RWPE1 (cell line): ENCODE results near the gene MED26.

Source experiments
- CTCF ChIA-PET: fragments of 350-600 bp; sonication (Branson Sonifier 250); formaldehyde crosslinking; extraction: SDS; loops from one replicate; lab custom pipeline; 2021; lab: Yijun Ruan, JAX
- POLR2A ChIA-PET: fragments of 400-600 bp; formaldehyde crosslinking; extraction: SDS; loops from one replicate; lab custom pipeline; 2020; ENCODE audit warnings: antibody characterized with exemption; ENCODE audit not compliant: low non-redundant PET; lab: Yijun Ruan, JAX
- DNase-seq: peaks from one replicate; pipeline ENCODE4 v3.0.0; 2012; ENCODE audit warnings: low spot score
- H3K27ac ChIP-seq: fragments of 450-650 bp; 2 replicates; pipeline ENCODE4 v1.5.1; 2017
- TF ChIP-seq, protein P1 (sequence below): fragments of 450-650 bp; conservative IDR thresholded peaks from 2 replicates; pipeline ENCODE4 v1.5.1; 2017; ENCODE audit warnings: low read depth, mild to moderate bottlenecking

Gene MED26

DNA sequence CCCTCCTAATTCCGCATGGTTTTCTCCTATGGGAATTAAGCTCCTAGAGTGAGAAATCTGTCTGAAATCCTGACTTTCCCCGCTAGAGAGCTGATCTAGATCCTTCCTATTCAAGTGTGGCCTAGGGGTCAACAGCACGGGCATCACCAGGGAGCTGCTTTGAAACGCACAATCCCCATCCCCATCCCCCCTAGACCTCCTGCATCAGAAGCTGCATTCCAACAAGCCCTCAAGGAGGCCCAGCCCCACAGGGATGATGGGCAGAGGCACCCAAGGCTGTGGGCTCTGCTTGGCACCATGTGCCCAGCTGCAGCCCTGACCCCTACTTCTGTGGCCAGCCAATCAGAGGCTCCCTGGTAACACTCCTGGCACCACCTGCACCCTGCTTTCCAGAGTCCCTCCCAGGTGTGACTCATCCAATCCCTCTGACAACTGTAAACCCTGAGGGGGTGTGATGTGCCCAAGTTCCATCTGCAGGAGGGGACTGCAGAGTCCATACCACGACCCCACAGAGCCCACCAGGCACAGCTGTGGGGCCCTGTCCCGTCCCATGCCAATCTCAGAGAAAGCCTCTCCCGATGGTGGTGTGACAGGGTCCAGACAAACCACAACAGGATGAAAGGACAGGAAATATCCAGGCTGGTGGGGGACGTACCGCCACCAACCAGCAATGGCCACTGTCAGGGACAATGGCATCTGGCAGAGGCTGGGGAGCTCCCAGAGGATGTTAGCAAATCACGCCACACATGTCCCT, 36.0 kb downstream of the MED26 start:
- ChIA-PET POLR2A (no interaction called here), CTCF (no interaction called here)
- H3K27ac ChIP-seq = peak overlapping the region; percentile 30
- DNase-seq = peak; percentile 58
- TF ChIP-seq, protein P1, sequence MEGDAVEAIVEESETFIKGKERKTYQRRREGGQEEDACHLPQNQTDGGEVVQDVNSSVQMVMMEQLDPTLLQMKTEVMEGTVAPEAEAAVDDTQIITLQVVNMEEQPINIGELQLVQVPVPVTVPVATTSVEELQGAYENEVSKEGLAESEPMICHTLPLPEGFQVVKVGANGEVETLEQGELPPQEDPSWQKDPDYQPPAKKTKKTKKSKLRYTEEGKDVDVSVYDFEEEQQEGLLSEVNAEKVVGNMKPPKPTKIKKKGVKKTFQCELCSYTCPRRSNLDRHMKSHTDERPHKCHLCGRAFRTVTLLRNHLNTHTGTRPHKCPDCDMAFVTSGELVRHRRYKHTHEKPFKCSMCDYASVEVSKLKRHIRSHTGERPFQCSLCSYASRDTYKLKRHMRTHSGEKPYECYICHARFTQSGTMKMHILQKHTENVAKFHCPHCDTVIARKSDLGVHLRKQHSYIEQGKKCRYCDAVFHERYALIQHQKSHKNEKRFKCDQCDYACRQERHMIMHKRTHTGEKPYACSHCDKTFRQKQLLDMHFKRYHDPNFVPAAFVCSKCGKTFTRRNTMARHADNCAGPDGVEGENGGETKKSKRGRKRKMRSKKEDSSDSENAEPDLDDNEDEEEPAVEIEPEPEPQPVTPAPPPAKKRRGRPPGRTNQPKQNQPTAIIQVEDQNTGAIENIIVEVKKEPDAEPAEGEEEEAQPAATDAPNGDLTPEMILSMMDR = no peak

DNA sequence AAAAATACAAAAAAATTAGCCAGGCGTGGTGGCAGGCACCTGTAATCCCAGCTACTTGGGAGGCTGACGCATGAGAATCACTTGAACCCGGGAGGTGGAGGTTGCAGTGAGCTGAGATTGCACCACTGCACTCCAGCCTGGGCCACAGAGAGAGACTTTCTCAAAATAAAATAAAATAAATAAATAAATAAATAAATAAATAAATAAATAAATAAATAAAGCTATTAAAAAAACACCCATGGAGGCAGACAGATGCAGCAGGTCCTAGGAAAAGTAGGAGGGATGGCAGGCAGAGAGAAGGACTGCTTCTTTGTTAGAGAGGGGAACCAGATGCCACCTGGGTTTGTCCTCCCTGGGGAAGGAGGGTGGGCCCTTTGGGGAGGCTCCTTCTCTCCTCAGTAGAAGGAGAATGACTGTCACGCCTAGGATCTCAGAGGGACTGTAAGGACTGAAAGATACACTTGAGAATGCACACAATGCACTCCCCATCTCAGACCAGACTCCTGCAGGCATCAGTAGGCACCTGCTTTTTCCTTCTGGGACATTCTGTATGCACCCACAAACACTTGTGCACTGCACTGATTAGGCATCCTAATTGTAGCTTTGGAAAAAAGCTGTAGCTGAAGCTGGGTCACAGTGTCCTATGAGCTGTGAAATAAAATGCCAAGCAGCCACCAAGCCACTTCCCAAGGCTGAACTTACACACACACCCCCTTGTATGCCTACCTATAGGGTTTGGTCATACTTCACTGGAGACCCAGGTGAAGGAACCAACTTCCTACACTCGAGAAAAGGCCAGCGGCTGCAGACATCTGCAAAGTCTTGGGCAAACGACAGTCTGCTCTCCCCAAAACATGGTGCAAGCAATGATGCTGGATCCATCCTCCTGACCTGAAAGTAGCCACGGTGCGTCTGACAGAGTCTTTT, 36.9 kb downstream of the MED26 start:
- TF ChIP-seq, protein P1 = no peak
- ChIA-PET CTCF (no interaction called here), POLR2A (no interaction called here)
- peak overlapping the region; percentile 30 for H3K27ac ChIP-seq
- no peak for DNase-seq

DNA sequence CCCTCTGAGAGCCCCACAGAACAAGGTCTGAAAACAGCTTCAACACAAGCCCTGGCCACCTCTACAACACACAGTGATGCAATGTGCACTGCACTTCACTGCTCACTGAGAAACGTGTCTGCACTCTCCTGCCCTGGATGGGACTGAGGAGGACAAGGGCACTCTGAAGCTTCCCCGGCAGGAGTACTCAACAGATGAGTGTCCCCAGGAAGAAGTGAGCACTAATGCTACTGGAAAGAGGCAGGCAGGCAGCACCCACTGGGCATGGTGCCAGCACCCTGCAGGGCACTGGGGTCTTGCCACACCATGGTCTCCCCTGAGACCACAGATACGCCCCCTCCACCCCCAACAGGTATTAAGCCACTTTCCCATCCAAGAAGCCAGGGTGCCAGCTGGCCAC, 38.1 kb downstream of the MED26 start:
- CTCF ChIA-PET = no interaction called here
- peak overlapping the region; percentile 12 for H3K27ac ChIP-seq
- DNase-seq = no peak
- POLR2A ChIA-PET = no interaction called here
- TF ChIP-seq, protein P1 = no peak

DNA sequence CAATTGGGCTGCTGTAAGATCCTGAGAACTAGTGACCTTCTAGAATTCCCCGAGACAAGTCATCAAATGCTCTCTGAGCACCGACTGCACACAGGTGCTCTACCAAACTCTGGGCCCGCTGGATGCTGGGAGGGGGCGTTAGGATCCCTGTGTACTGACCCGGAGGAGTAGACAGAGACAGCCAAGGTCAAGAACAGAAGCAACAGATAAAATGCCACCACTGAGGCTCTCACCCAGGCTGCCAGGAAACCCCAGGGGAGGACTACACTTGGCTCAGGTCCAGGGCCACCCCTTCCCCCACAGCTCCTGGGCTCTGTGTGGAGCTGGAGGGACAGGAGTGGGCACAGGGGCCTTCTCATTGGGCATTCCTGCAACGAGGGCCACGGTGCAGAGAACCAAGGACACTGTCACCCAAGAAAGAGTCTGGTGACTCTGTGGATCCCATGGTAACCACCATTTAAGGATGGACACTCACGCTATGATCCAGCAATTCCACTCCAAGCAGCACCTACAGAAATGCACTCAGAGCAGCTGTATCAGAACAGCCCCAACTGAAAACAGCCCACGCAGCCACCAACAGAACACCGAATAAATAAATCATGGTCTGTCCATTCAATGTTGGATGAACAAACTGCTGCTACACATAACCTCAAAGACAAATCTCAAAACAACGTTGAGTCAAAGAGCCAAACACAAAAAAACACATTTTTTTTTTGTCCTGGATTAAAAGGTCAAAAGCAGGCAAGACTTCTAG, 39.0 kb downstream of the MED26 start:
- ChIA-PET CTCF (no interaction called here), POLR2A (no interaction called here)
- TF ChIP-seq, protein P1 = no peak
- DNase-seq = no peak
- peak overlapping the region; percentile 78 for H3K27ac ChIP-seq

DNA sequence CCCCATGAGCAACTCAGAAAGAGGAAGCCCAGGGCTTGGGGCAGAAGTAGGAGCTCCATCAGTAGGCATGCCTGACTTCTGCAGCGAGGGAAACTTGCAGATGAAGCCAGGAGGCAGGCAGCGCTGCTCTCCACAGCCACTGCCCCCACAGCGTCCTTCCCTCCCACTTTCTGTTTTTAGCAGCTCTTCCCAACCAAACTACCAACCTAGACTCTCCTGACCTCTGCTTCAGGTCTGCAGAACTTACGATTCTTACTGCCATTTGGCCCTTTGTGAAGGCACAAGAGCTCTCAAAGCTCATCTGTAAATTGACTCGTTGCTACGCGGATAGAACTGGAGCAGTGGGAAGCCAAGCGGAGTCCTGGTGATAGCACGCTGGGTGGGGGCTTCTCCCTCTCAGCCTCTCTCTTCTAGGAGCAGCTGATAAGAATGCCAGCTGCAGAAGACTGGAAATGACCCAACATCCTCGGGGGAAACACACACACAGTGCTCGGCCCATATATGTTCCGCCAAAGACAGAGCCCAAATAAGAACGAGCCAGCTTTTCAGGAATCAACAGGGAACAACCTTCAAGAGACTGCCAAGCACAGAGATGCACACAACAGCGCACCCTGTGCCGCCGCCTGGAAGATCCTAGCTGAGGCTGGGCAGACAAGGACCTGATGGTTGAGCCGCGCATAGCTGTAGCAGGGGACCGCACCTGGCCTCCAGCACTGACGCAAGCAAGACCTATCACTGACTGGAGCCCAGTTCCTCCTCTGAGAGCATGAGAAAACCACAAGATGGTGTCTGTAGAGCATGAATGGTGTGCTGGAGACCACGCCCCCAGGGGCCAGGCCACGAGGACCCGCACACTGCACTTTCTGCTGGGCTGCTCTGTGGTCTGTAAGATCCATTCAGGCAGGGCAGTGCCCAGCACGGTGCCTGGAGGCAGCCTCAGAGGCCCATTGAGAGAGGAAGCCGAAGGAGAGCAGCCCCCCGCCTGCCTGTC, 39.9 kb downstream of the MED26 start:
- H3K27ac ChIP-seq = peak overlapping the region; percentile 78
- ChIA-PET CTCF (interaction anchor here (0.6 kb wide), 3 partner anchors 7 to 508 kb away, joined by 3 to 9 read pairs (median 4); no protein-coding TSS in a partner anchor), POLR2A (no interaction called here)
- DNase-seq = no peak
- TF ChIP-seq, protein P1 = no peak
